HG02943 (cell line): ENCODE measurements around the gene PEX1.
"Not testable (repeated sequence)": the region's sequence is repeated elsewhere in the genome, so short reads cannot be mapped to it uniquely, and the experiment has no call there.

Source experiments
- ATAC-seq: cut with Tn5 transposase; IDR thresholded peaks from one replicate; pipeline ENCODE4 v1.9.1; 2021; ENCODE audit warnings: mild to moderate bottlenecking, low read depth, moderate library complexity; ENCODE audit not compliant: unreplicated experiment

Gene PEX1

GRCh38 chr7:92528188-92528957 is at the start of gene PEX1, which contains the start of gene RBM48:
TSS of gene PEX1 (minus strand) at chr7:92528520. CDS start at chr7:92528435, 85 bp downstream.
TSS of gene RBM48 (plus strand) at chr7:92528795. CDS start at chr7:92528814, 19 bp downstream.
- peak; percentile 95 for ATAC-seq

GRCh38 chr7:92576296-92576695 is 48.0 kb upstream of the PEX1 start:
- no peak for ATAC-seq

GRCh38 chr7:92569137-92569536 is 40.8 kb upstream of the PEX1 start:
- no peak for ATAC-seq

GRCh38 chr7:92567460-92567859 is 39.1 kb upstream of the PEX1 start:
- ATAC-seq = no peak

- ATAC-seq = no peak
Observed at GRCh38 chr7:92563345-92563744, 35.0 kb upstream of the PEX1 start.

- no peak for ATAC-seq
Observed at GRCh38 chr7:92560602-92561001, 32.3 kb upstream of the PEX1 start.

GRCh38 chr7:92557808-92558362 is 29.6 kb upstream of the PEX1 start:
- no peak for ATAC-seq

GRCh38 chr7:92557249-92557648 is 28.9 kb upstream of the PEX1 start:
- ATAC-seq = no peak

- ATAC-seq = no peak
Observed at GRCh38 chr7:92550194-92550593, 21.9 kb upstream of the PEX1 start.

- no peak for ATAC-seq
Observed at GRCh38 chr7:92547579-92547978, 19.3 kb upstream of the PEX1 start.

- ATAC-seq = no peak
Observed at GRCh38 chr7:92546856-92547497, 18.7 kb upstream of the PEX1 start.

GRCh38 chr7:92545116-92545515 is 16.8 kb upstream of the PEX1 start:
- ATAC-seq = not testable (repeated sequence)

- ATAC-seq = not testable (repeated sequence)
Observed at GRCh38 chr7:92543542-92543941, 15.2 kb upstream of the PEX1 start.

- no peak for ATAC-seq
Observed at GRCh38 chr7:92534572-92534971, 6.3 kb upstream of the PEX1 start.

GRCh38 chr7:92528958-92529264 is 591 bp upstream of the PEX1 start:
- no peak for ATAC-seq

- ATAC-seq = peak; percentile 30
Observed at GRCh38 chr7:92527300-92528187, 776 bp downstream of the PEX1 start.

- ATAC-seq = no peak
Observed at GRCh38 chr7:92523110-92523509, 5.2 kb downstream of the PEX1 start.

GRCh38 chr7:92520024-92520423 is 8.3 kb downstream of the PEX1 start:
- ATAC-seq = no peak

GRCh38 chr7:92517631-92518030 is 10.7 kb downstream of the PEX1 start:
- ATAC-seq = no peak

GRCh38 chr7:92513167-92513902 is 15.0 kb downstream of the PEX1 start:
- no peak for ATAC-seq
